ENCODE data around the gene EXOSC9.

DNA sequence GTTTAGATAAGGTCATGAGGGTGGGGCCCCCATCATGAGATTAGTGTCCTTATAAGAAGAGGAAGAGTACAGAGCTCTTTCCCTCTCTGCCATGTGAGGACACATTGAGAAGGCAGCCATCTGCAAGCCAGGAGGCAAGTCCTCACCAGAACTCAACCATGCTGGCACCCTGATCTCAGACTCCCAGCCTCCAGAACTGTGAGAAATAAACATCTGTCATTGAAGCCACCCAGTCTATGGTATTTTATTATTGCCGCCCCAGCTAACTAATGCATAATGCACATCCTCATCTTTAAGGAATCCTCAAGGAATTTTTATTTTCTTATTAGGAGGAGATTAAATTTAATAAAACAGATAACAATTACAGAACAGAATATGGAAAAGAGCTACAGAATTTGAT is 16.7 kb upstream of the EXOSC9 start:
- TF ChIP-seq, protein P1, sequence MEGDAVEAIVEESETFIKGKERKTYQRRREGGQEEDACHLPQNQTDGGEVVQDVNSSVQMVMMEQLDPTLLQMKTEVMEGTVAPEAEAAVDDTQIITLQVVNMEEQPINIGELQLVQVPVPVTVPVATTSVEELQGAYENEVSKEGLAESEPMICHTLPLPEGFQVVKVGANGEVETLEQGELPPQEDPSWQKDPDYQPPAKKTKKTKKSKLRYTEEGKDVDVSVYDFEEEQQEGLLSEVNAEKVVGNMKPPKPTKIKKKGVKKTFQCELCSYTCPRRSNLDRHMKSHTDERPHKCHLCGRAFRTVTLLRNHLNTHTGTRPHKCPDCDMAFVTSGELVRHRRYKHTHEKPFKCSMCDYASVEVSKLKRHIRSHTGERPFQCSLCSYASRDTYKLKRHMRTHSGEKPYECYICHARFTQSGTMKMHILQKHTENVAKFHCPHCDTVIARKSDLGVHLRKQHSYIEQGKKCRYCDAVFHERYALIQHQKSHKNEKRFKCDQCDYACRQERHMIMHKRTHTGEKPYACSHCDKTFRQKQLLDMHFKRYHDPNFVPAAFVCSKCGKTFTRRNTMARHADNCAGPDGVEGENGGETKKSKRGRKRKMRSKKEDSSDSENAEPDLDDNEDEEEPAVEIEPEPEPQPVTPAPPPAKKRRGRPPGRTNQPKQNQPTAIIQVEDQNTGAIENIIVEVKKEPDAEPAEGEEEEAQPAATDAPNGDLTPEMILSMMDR (IDR thresholded peaks at IDR 0.05; ENCODE audit: insufficient read depth, low read length, poor library complexity, severe bottlenecking), result no peak
- no peak for TF ChIP-seq EZH2phosphoT487 (conservative IDR thresholded peaks at IDR 0.05; ENCODE audit: low read length)
